ENCODE results near the gene CNTN1.

- TF ChIP-seq CTCF (IDR thresholded peaks at IDR 0.05), result no peak
- no peak for TF ChIP-seq POLR2A (IDR thresholded peaks at IDR 0.05)
Observed at GRCh38 chr12:40874868-40875267, 182.6 kb downstream of the CNTN1 start.
